AG04449 (cell line): Measurements from ENCODE around the gene TREX2.

Source experiments
- CTCF ChIA-PET: fragments of 350-600 bp; formaldehyde crosslinking; extraction: SDS; loops from one replicate; lab custom pipeline; 2021; ENCODE audit warnings: antibody characterized with exemption; lab: Yijun Ruan, JAX
- POLR2A ChIA-PET: fragments of 400-600, 350-600 bp; formaldehyde crosslinking; extraction: SDS; loops from one replicate; lab custom pipeline; 2020; ENCODE audit warnings: antibody characterized with exemption, inconsistent platforms; lab: Yijun Ruan, JAX
- DNase-seq: peaks from one replicate; pipeline ENCODE4 v3.0.0-alpha.2; 2010; ENCODE audit warnings: low read depth, low spot score
- H3K4me3 ChIP-seq: 2 replicates; pipeline ENCODE4 v1.5.1; 2011; ENCODE audit warnings: low read depth, mild to moderate bottlenecking, control low read depth, low read length
- TF ChIP-seq, protein P1 (sequence below): IDR thresholded peaks from one replicate; pipeline ENCODE4 v1.5.1; 2011; ENCODE audit warnings: mild to moderate bottlenecking, moderate library complexity, low read length, control low read depth, inconsistent platforms; ENCODE audit not compliant: insufficient read depth; ENCODE audit errors: missing control alignments

Gene TREX2

DNA sequence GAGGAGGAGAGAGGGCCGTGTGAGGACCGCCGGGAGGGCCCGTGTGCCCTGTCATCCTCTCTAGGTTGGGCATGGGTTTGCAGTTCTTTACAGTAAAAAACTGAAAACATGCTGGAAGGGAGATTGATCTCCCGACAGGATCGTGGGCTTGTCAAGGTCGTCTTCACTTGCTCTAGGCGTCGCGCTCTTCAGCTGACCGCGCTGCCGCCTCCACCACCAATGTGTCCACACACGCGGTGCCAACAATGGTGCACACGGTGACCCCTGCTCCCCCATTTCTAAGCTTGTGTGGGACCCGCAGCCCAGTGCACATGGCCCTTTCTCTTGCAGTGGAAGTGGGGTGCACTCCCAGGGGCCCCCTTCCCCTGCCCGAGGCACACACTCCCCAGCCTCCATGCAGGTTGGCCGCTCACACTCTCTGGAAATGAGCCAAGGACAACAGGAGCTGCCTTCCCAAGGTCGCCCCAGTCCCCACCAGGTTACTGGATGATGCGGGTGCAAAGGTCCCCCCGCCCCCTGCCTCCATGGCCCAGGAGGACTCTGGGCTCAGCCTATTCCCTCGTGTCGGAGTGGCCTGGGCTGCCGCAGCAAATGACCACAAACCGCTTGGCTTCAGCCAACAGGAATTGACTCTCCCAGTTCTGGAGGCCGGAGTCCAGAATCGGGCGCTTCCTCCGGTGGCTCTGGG, 36.3 kb downstream of the TREX2 start:
- DNase-seq, result no peak
- TF ChIP-seq, protein P1, sequence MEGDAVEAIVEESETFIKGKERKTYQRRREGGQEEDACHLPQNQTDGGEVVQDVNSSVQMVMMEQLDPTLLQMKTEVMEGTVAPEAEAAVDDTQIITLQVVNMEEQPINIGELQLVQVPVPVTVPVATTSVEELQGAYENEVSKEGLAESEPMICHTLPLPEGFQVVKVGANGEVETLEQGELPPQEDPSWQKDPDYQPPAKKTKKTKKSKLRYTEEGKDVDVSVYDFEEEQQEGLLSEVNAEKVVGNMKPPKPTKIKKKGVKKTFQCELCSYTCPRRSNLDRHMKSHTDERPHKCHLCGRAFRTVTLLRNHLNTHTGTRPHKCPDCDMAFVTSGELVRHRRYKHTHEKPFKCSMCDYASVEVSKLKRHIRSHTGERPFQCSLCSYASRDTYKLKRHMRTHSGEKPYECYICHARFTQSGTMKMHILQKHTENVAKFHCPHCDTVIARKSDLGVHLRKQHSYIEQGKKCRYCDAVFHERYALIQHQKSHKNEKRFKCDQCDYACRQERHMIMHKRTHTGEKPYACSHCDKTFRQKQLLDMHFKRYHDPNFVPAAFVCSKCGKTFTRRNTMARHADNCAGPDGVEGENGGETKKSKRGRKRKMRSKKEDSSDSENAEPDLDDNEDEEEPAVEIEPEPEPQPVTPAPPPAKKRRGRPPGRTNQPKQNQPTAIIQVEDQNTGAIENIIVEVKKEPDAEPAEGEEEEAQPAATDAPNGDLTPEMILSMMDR, result no peak
- CTCF ChIA-PET, result no interaction called here
- POLR2A ChIA-PET, result no interaction called here
- no peak overlapping the region for H3K4me3 ChIP-seq

DNA sequence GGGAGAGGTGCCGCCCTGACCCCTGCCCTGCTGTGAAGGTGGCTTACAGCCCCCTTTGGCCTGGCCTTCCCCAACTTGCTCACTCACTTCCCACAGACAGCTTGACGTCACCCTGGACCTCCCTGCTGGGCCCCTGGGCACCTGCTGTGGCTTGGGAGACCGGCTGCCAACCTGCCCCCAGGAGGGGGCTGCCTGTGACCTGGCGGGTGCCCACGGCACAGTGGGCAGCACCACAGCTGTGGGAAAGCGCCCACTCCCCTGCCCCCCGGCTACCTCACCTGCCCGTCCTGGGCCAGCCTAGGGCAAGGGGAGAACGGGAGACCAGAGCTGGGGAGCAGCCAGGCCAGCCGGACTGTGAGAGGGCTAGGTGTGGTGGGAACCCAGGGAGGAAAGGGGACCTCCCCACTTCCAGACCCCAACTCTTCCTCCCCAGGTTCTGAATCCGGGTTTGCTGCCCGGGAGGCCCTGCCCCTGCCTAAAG, 36.9 kb downstream of the TREX2 start:
- TF ChIP-seq, protein P1, result no peak
- no peak for DNase-seq
- H3K4me3 ChIP-seq, result no peak overlapping the region
- CTCF ChIA-PET, result no interaction called here
- POLR2A ChIA-PET, result no interaction called here

DNA sequence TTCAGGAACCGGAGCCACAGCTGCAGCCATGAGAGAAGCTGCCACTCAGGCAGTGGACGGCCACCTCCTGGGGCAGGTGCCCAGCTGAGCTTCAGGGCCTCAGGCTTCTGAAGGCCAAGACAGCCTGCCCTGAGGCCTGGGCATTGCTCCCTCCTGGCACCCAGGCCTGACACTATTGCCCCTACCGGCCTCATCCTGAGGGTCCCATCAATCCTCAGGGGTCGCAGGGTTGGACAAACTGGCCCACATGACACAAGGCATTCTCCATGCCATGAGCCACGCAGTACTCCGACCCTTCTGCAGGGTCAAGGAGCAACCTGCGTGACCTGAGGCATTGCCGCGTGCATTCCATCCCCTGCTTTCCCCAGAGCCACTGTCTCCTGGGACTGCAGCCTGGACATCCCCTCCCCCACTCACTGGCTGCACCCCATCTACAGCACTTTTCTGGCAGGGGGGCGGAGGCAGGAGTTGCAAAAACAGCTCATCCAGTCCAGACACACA, 37.6 kb downstream of the TREX2 start:
- CTCF ChIA-PET, result no interaction called here

DNA sequence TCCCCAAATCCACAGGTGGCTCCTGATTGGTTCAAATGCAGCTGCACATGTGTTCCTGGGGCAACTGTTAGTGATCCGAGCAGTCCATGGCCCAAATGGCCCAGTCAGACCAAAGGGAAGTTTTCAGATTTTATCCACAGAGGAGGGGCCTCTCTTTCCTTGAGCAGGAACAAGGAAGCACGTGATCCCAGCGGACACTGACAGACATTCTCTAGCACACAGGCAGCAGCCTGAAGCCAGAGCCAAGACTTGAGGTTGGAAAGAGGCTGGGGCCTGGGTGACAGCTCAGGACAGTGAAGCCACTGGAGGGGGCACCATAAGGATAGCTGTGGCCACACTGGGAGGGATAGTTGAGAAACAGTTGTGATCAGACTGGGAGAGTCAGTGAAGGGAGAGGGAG, 38.1 kb downstream of the TREX2 start:
- TF ChIP-seq, protein P1, result no peak
- H3K4me3 ChIP-seq, result no peak overlapping the region
- ChIA-PET CTCF (no interaction called here), POLR2A (no interaction called here)
- DNase-seq, result no peak

More for the DNA sequence above, 37.6 kb downstream of the TREX2 start:
- TF ChIP-seq, protein P1, result no peak
- POLR2A ChIA-PET, result no interaction called here
- H3K4me3 ChIP-seq, result no peak overlapping the region
- DNase-seq, result no peak

DNA sequence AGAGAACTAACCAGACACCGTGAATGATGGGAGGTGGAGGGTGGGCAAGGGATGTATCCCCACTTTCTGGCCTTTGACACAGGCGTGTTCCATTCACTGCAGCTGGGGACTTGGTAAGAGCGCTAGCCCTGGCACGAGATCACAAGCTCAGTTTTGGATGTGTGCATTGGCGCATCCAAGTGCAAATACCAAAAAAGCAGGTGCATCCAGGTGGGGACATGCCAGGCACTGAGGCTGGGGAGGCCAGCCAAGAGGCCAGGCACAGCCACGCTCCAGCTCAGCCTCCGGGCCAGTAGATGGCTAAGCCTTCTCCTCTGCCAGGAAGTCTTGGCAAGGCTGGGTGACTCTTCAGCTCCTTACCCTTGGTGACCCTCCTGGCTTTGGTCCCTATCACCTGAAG, 39.0 kb downstream of the TREX2 start:
- no peak overlapping the region for H3K4me3 ChIP-seq
- POLR2A ChIA-PET, result no interaction called here
- CTCF ChIA-PET, result no interaction called here
- TF ChIP-seq, protein P1, result no peak
- no peak for DNase-seq

DNA sequence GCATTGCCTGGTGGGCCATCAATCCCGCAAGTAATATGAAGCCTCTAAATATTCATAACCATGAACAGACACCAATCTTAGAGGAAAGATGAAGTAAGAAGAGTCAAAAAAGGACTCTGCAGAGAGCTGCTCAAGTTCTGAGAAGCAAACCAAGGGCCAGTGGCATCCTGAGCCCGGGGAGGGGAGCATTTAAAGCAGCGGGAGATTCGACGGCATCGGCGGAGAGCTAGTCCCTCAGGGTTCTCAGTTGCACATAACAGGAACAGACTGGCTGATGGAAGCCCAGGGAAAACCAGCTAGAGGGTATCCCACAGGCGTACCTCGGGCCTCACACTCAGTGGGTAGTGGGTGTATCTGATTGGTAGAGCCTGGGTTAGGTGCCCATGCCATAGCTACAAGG, 39.8 kb downstream of the TREX2 start:
- POLR2A ChIA-PET, result no interaction called here
- DNase-seq, result no peak
- CTCF ChIA-PET, result no interaction called here
- TF ChIP-seq, protein P1, result no peak
- H3K4me3 ChIP-seq, result no peak overlapping the region
